Small intestine (tissue), 7 donors: ENCODE results near the gene CNEP1R1. TPM values are rescaled to one million over a fixed set of nuclear protein-coding genes. Genes with fewer than 3 reads are reported as not detected.

Source experiments
- DNase-seq, 2 donors: peaks; one replicate each; pipeline versions ENCODE4 v3.0.0 to v3.0.0-alpha.2; 2013
- FAIRE-seq: peaks from 2 replicates; lab custom pipeline; 2012; peaks lifted over from hg19 to GRCh38; lab: Jason Lieb, UNC
- H3K27ac ChIP-seq, 3 donors: one replicate each; pipeline ENCODE4 v1.5.1; 2013; ENCODE audit warnings: low read length in 2 of 3, mild to moderate bottlenecking in 2 of 3, control low read depth in 1 of 3, inconsistent platforms in 1 of 3, low read depth in 1 of 3, moderate library complexity in 1 of 3
- H3K27me3 ChIP-seq, 3 donors: one replicate each; pipeline ENCODE4 v1.6.1; 2013; ENCODE audit warnings: low read length in 3 of 3, inconsistent platforms in 1 of 3; ENCODE audit not compliant: control insufficient read depth in 3 of 3, insufficient read depth in 3 of 3
- H3K36me3 ChIP-seq, 3 donors: one replicate each; pipeline ENCODE4 v1.6.1; 2013; ENCODE audit warnings: low read length in 3 of 3, inconsistent platforms in 1 of 3, low read depth in 1 of 3, mild to moderate bottlenecking in 1 of 3, moderate library complexity in 1 of 3; ENCODE audit not compliant: control insufficient read depth in 3 of 3, insufficient read depth in 2 of 3
- H3K4me1 ChIP-seq, 3 donors: one replicate each; pipeline ENCODE4 v1.6.1; 2013; ENCODE audit warnings: low read length in 2 of 3, inconsistent platforms in 1 of 3, low read depth in 1 of 3, mild to moderate bottlenecking in 1 of 3, moderate library complexity in 1 of 3; ENCODE audit not compliant: control insufficient read depth in 3 of 3, insufficient read depth in 2 of 3
- H3K4me3 ChIP-seq, 3 donors: one replicate each; pipeline ENCODE4 v1.5.1; 2013; ENCODE audit warnings: low read length in 3 of 3, control low read depth in 1 of 3, inconsistent platforms in 1 of 3, low read depth in 1 of 3, mild to moderate bottlenecking in 1 of 3, moderate library complexity in 1 of 3
- H3K9me3 ChIP-seq, 2 donors: one replicate each; pipeline ENCODE4 v1.6.1; 2013; ENCODE audit warnings: low read depth in 1 of 2, low read length in 1 of 2; ENCODE audit not compliant: control insufficient read depth in 2 of 2, insufficient read depth in 1 of 2
- WGBS, 3 donors: extraction: QIAGEN DNeasy Blood & Tissue Kit; methylation state at CpG; one replicate each; pipeline ENCODE4 v1.1.7; 2013; 5-methylcytosine and 5-hydroxymethylcytosine counted together
- polyA plus RNA-seq, 4 donors: library from polyadenylated mRNA; stranded (reverse) in 3 of 4; unstranded in 1 of 4; fragments of 200-250 nt in 3 of 4; fragments of 120-200 nt in 1 of 4; gene quantifications; one replicate each; pipeline versions ENCODE4 v1.2.1 to v1.2.3, GENCODE V29; 2013
- donor health status: healthy with polysubstance abuse.
- donor health status: control.
- donor health status: control.
- donor health status: Bipolar disorder and iron deficiency.
- donor health status: healthy.

CNEP1R1 gene
- polyA plus RNA-seq, 4 donors = 6.8 to 22.5 (median 7.4) TPM

- FAIRE-seq (no peak), DNase-seq (no peak)
- Histone ChIP-seq H3K9me3 (no peaks in the 10 kb centered on the region), H3K36me3 (peaks cover 15 to 27% (median 26%) of the 10 kb centered on the region in 3 donors), H3K4me1 (no peaks in the 10 kb centered on the region), H3K27ac (no peak overlapping the region), H3K27me3 (no peaks in the 10 kb centered on the region), H3K4me3 (no peak overlapping the region)
- WGBS, 3 donors = 93 to 95% (median 95%) methylated on average over 6 of the region's 6 CpGs
These were observed 61.2 kb downstream of the CNEP1R1 start for GRCh38 chr16:50086176-50086575.

Other genes starting within 250 kb of the CNEP1R1 start
- gene ZNF423, start 169.1 kb upstream of the CNEP1R1 start, polyA plus RNA-seq = 10 to 100 TPM in 1 of 4 donors, 1 to 10 TPM in 1, under 1 TPM in 1, not detected in 1; 0.54 to 10.3 (median 2.9) TPM
- gene HEATR3, start 40.7 kb downstream of the CNEP1R1 start, polyA plus RNA-seq = 10 to 100 TPM; 11.3 to 14.3 (median 12.1) TPM
- 10 to 100 TPM in 1 of 4 donors, 1 to 10 TPM in 3; 5.1 to 19.4 (median 7.4) TPM for gene TENT4B, start 128.1 kb downstream of the CNEP1R1 start, polyA plus RNA-seq
- gene ADCY7, start 241.3 kb downstream of the CNEP1R1 start, polyA plus RNA-seq = 1 to 10 TPM in 2 of 4 donors, under 1 TPM in 2; 0.45 to 7.3 (median 3.4) TPM